GM18498 (cell line): ENCODE data around the gene DET1.

Experiments
- ATAC-seq: cut with Tn5 transposase; IDR thresholded peaks from one replicate; pipeline ENCODE4 v1.9.1; 2021; ENCODE audit warnings: mild to moderate bottlenecking, moderate library complexity; ENCODE audit not compliant: unreplicated experiment

Gene DET1

DNA sequence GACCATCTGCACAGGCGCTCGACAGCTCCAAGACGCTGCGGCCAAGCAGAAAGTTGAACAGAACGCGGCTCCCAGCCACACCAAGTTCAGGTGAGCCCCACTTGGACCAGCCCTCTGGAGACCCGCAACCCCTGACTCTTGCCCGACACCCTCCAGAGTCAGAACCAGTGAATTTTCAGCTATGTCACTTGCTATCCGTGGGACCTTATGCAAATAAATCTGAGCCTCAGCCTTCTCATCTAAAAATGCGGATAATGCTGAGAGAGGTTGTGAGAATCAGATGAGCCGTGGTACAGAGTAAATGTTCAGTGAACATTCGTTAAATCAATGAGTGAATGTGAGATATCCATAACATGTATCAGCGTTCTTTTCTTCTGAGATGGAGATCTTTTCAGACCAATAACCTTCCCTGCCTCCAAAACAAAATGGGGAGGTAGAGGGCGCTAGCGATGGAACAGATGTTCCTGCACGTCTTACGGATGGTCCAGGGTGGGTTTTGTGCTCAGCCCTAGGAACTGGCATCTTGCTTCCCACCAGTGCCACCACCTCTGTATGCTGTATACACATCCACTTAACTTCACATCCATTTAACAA, 78.4 kb downstream of the DET1 start:
- ATAC-seq = no peak

DNA sequence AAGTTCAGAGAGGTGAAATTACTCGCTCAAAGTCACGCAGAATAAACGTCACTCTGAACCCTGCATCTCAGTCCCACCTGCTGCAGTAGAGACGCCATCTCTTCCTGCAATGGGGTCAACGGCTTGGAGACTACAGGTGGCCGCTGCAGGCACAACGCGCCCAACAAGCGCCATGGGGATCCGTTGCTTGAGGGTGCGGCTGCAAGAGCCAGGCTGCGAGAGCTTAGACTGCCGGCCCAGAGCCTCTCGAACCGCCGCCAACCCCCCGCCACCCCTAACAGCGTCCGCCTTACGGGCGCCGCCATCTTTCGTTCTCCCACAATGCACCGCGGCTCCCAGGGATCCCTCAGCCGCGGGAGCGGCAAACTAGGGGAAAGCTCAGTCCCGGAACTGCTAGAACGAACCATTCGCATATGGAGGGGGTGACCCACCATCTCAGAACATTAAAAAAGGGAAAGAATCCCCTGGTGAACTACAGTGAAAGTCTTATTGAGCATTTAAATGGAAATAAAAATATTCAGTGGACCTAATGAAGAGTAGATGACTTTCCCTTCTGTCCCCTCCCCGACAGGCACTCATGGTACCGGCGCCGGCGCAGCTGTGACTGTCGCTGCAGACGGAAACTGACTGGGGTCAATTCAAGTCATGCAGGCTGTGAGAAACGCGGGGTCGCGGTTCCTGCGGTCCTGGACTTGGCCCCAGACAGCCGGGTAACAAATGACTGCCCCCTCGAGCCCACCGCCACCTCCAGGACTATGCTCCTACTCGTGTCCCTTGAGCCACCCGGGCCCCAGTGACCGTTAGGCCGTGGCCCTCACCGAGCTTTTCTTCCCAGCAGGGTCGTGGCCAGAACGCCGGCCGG, 79.2 kb downstream of the DET1 start, which contains the start of the genes MRPL46 and MRPS11:
Gene MRPL46 (minus strand): TSS at position 316 of the 862 bp plus-strand sequence. CDS start 11 bp downstream, at position 305.
Gene MRPS11 (plus strand): TSS at position 636 of the 862 bp plus-strand sequence. CDS start 10 bp downstream, at position 646.
- peak; percentile 90 for ATAC-seq

DNA sequence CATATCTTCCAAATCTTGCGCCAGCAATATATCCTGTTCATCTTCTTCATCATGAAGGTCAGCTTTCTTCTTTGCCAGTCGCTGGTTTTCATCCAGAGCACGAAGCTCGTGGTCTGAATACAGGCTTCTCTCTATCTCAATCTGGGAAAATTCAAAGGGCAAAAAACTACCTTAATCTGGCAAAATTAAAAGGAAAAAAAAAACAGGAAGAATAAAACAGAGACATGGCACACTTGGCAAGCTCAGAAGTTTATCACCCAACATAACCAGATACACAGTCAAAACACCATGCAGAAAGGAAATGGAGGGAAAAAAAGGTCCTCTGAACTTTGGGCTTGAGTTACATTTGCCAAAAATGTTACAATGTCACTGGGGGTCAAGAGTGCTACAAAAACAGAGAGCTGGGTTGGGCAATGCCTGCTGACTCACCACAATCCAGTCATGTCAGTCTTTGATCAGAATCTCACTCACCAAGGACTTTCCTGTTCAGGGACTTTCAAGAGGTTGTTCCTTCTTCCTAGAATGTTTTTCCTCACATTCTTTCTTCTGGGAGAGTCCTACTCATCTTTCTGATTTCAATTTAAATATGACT, 80.8 kb downstream of the DET1 start:
- no peak for ATAC-seq

DNA sequence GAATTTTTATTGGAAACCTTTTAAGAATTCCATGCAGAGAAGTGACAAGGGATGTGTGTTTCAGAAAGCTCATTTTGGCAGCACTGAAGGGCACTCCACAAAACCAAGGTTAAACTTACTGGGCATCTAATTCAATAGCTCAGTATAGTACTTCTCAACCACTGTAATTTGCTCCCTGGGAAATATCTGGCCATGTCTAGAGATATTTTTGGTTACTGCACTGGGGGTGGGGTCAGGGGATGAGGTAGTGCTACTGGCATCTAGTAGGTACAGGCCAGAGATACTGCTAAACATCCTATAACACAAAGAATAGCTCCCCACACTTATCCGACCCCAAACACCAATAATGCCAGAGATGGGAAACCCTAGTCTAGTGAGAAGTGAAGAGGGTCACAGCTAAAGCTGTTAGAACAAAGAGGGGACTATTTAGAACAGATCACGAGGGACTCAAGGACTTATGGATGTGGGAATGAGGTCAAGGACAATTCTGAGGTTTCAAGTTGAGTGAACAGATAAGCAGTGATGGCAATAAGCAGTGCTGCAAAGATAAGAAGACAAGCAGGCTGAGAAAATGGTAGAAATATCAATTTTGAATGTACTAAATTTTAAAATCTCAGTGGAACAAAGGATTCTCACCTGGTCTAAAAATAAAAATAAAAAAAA, 82.5 kb downstream of the DET1 start:
- ATAC-seq = no peak
